K562 (cell line): ENCODE measurements around the gene MED22. TPM values are rescaled to one million over a fixed set of nuclear protein-coding genes. Genes with fewer than 3 reads are reported as not detected.

Source experiments
- BRF2 ChIP-seq: IDR thresholded peaks from 3 replicates; pipeline ENCODE4 v1.6.1; 2011; ENCODE audit warnings: borderline replicate concordance, mild to moderate bottlenecking; ENCODE audit not compliant: insufficient read length, insufficient read depth
- EGR1 ChIP-seq: fragments of 450-650 bp; conservative IDR thresholded peaks from 2 replicates; pipeline ENCODE4 v1.6.1; 2017; ENCODE audit warnings: mild to moderate bottlenecking
- HDAC3 ChIP-seq: fragments of 450-650 bp; IDR thresholded peaks from 2 replicates; pipeline ENCODE4 v1.6.1; 2018; ENCODE audit warnings: borderline replicate concordance, mild to moderate bottlenecking, moderate library complexity; ENCODE audit not compliant: partially characterized antibody
- KDM2B ChIP-seq: fragments of 250-450 bp; sonication (Bioruptor Pico); IDR thresholded peaks from 2 replicates; pipeline ENCODE4 v1.8.0; 2021; ENCODE audit warnings: mild to moderate bottlenecking, moderate library complexity
- MCM2 ChIP-seq: fragments of 450-650 bp; IDR thresholded peaks from 2 replicates; pipeline ENCODE4 v1.6.1; 2017; ENCODE audit warnings: low read depth, mild to moderate bottlenecking
- MYC ChIP-seq, 2 experiments: fragments of 250-450 bp in 1 of 2; sonication (Bioruptor Pico) in 1 of 2; IDR thresholded peaks; 2 replicates each; pipeline versions ENCODE4 v1.5.1 to v1.6.1; 2012 to 2021; ENCODE audit warnings: low read depth in 2 of 2, borderline replicate concordance in 1 of 2, improper control_type of control experiment in 1 of 2, low read length in 1 of 2, mild to moderate bottlenecking in 1 of 2, moderate library complexity in 1 of 2
- NR1H2 ChIP-seq: sonication (generic); formaldehyde crosslinking; IDR thresholded peaks from 2 replicates; pipeline ENCODE4 v1.4.0; 2020; ENCODE audit warnings: mild to moderate bottlenecking, missing genetic modification reagents
- RB1 ChIP-seq: fragments of 450-650 bp; IDR thresholded peaks from 2 replicates; pipeline ENCODE4 v1.6.1; 2017; ENCODE audit warnings: low read depth, mild to moderate bottlenecking
- SIRT6 ChIP-seq: IDR thresholded peaks from one replicate; pipeline ENCODE4 v1.6.1; 2012; ENCODE audit warnings: low read depth, mild to moderate bottlenecking, control low read depth, inconsistent platforms, low read length, moderate library complexity
- TARDBP ChIP-seq: fragments of 450-650 bp; IDR thresholded peaks from 2 replicates; pipeline ENCODE4 v1.6.1; 2016
- TCF7L2 ChIP-seq: fragments of 150-350 bp; IDR thresholded peaks from 2 replicates; pipeline ENCODE4 v1.6.1; 2016; ENCODE audit warnings: low read depth, mild to moderate bottlenecking, low read length, moderate library complexity
- YY1 ChIP-seq, 3 experiments: IDR thresholded peaks; 2 replicates each; pipeline ENCODE4 v1.6.1; 2011; ENCODE audit warnings: low read length in 2 of 3, mild to moderate bottlenecking in 2 of 3, moderate library complexity in 2 of 3, borderline replicate concordance in 1 of 3, control low read depth in 1 of 3, low read depth in 1 of 3; ENCODE audit not compliant: insufficient read depth in 3 of 3, insufficient replicate concordance in 2 of 3, control insufficient read depth in 1 of 3, insufficient read length in 1 of 3; ENCODE audit errors: extremely low read depth in 1 of 3
- ZBED1 ChIP-seq: IDR thresholded peaks from 2 replicates; pipeline ENCODE4 v1.6.1; 2014
- ZNF695 ChIP-seq: fragments of 450-650 bp; formaldehyde crosslinking; IDR thresholded peaks from 2 replicates; pipeline ENCODE4 v1.4.0; 2020; ENCODE audit warnings: mild to moderate bottlenecking, moderate library complexity
- polyA plus RNA-seq, 8 experiments: library from polyadenylated mRNA; depleted of rRNA in 4 of 8; stranded (reverse) in 5 of 8; unstranded in 3 of 8; fragments of >200 nt; fragmentation: Nextera tagmentation in 2 of 8; fragmentation: Illumina TruSeq in 1 of 8; extraction: Ambion mirVana in 2 of 8; extraction: Trizol in 1 of 8; gene quantifications; 2 replicates each; pipeline versions ENCODE4 v1.2.1 to v1.2.3, GENCODE V29; 2011 to 2014; ENCODE audit warnings: inconsistent platforms in 1 of 8, missing spikeins in 1 of 8
- total RNA-seq, 7 experiments: library from RNA; depleted of rRNA in 6 of 7; stranded (reverse); fragments of >200 nt in 6 of 7; fragmentation: Illumina TruSeq in 2 of 7; extraction: Trizol in 2 of 7; gene quantifications; 2 replicates each; pipeline versions ENCODE4 v1.2.1 to v1.2.3, GENCODE V29; 2011 to 2021; ENCODE audit warnings: low replicate concordance in 1 of 7
- TF ChIP-seq, protein P1 (sequence below), 2 experiments: fragments of 450-650 bp; formaldehyde crosslinking in 1 of 2; IDR thresholded peaks; 2 replicates each; pipeline versions ENCODE4 v1.4.0 to v1.6.1; 2014 to 2020; ENCODE audit warnings: mild to moderate bottlenecking in 2 of 2, borderline replicate concordance in 1 of 2, low read depth in 1 of 2
- TF ChIP-seq, protein P2 (sequence below): fragments of 450-650 bp; formaldehyde crosslinking; conservative IDR thresholded peaks from 2 replicates; pipeline ENCODE4 v1.4.0; 2022; ENCODE audit warnings: mild to moderate bottlenecking, missing genetic modification characterization

Gene MED22
- total and polyA plus RNA-seq, 9 of the 15 experiments (the other 6 are each of a cell fraction or from before 2014, with no cell fraction given), result 0.73 to 35.6 (median 22.3) TPM

GRCh38 chr9:133351908-133352634 lies 4.1 kb upstream of the MED22 start (continued):
- no peak for TF ChIP-seq TCF7L2
- 0 out of 2 replicates have a peak, but pooled peaks have one; percentile 15 for TF ChIP-seq TARDBP
- no peak for TF ChIP-seq HDAC3
- TF ChIP-seq YY1 (IDR thresholded peaks at IDR 0.05; ENCODE audit: borderline replicate concordance in 1 of 3, control insufficient read depth in 1 of 3, extremely low read depth in 1 of 3, insufficient read depth in 3 of 3, insufficient read length in 1 of 3, insufficient replicate concordance in 2 of 3, low read depth in 1 of 3, low read length in 2 of 3), result peak in 2 of 3 experiments; percentile 20 to 67
- peak; percentile 59; the same call in 1 of the 2 replicates for TF ChIP-seq MYC (IDR thresholded peaks at IDR 0.05; ENCODE audit: low read depth, low read length)
- no peak for TF ChIP-seq MYC (CRISPR knock-in tag; IDR thresholded peaks at IDR 0.05; ENCODE audit: borderline replicate concordance, low read depth)
- TF ChIP-seq EGR1, result no peak
- no peak for TF ChIP-seq KDM2B
- peak; percentile 37 for TF ChIP-seq SIRT6
- no peak for TF ChIP-seq MCM2
- TF ChIP-seq, protein P1, sequence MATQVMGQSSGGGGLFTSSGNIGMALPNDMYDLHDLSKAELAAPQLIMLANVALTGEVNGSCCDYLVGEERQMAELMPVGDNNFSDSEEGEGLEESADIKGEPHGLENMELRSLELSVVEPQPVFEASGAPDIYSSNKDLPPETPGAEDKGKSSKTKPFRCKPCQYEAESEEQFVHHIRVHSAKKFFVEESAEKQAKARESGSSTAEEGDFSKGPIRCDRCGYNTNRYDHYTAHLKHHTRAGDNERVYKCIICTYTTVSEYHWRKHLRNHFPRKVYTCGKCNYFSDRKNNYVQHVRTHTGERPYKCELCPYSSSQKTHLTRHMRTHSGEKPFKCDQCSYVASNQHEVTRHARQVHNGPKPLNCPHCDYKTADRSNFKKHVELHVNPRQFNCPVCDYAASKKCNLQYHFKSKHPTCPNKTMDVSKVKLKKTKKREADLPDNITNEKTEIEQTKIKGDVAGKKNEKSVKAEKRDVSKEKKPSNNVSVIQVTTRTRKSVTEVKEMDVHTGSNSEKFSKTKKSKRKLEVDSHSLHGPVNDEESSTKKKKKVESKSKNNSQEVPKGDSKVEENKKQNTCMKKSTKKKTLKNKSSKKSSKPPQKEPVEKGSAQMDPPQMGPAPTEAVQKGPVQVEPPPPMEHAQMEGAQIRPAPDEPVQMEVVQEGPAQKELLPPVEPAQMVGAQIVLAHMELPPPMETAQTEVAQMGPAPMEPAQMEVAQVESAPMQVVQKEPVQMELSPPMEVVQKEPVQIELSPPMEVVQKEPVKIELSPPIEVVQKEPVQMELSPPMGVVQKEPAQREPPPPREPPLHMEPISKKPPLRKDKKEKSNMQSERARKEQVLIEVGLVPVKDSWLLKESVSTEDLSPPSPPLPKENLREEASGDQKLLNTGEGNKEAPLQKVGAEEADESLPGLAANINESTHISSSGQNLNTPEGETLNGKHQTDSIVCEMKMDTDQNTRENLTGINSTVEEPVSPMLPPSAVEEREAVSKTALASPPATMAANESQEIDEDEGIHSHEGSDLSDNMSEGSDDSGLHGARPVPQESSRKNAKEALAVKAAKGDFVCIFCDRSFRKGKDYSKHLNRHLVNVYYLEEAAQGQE (IDR thresholded peaks at IDR 0.05; ENCODE audit: borderline replicate concordance), result peak; percentile 33; the same call in 1 of the 2 replicates
- TF ChIP-seq, protein P1 (CRISPR knock-in tag; IDR thresholded peaks at IDR 0.05; ENCODE audit: low read depth), result no peak
- no peak for TF ChIP-seq RB1
- TF ChIP-seq ZNF695, result no peak
- no peak for TF ChIP-seq NR1H2
- TF ChIP-seq BRF2, result no peak
- TF ChIP-seq, protein P2, sequence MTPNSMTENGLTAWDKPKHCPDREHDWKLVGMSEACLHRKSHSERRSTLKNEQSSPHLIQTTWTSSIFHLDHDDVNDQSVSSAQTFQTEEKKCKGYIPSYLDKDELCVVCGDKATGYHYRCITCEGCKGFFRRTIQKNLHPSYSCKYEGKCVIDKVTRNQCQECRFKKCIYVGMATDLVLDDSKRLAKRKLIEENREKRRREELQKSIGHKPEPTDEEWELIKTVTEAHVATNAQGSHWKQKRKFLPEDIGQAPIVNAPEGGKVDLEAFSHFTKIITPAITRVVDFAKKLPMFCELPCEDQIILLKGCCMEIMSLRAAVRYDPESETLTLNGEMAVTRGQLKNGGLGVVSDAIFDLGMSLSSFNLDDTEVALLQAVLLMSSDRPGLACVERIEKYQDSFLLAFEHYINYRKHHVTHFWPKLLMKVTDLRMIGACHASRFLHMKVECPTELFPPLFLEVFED, result peak; percentile 91; the same call in 1 of the 2 replicates
- TF ChIP-seq ZBED1, result no peak
